ENCODE data around the gene PPIE. TPM values are rescaled to one million over a fixed set of nuclear protein-coding genes. Genes with fewer than 3 reads are reported as not detected.

The PPIE gene
- total RNA-seq, 1 experiment from 2014 or later = 36.3 TPM

DNA sequence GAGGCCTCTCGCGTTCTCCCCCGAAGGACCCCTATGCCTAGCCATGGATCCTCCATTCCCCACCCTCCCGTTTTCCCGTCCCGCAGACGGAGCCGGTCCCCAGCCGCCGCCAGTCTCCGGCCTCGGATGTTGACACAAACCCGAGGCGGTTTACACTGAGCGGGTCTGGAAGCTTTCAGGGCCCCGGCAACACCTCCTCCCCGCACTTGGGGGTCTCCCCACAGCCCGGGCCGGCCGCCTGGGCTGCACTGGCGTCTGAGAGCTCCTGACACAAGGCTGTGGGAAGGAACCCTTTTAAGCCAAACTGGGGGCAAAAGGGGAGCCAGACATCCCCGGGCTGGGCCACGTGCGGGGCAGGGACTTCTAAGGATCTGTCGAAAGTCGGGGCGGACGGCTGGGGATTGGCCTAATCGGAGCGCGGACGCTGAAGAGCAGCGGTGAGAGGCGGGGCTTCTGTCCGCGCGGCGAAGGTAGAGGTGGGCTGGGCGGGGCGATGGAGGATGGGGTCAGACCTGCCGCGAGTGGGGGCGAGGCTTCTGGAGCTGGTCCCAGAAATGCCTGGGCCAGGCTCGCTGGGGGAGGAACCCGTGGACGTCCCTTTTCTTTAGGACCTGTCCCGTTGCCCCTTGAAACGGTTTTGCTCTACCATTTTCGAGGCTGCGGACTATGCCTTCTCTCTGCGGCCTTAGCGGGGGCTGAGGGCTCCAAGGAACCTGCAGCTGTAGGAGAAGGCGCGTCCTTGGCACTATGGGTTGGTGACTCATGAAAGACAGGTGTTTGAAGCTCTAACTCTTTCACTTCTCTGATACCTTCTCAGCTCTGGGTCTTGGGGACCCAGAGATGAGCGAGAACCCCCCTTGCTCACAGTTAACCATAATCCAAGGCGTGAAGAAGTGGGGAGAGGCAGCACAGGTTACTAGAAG, 46.3 kb upstream of the PPIE start:
- Histone ChIP-seq H3K79me1 (ENCODE audit: insufficient read depth, low read depth, low read length, poor library complexity, severe bottlenecking) (no peaks in the 10 kb centered on the region), H2AFZ (ENCODE audit: low read length) (no peak overlapping the region), H2BK5ac (ENCODE audit: insufficient read length, low read length) (no peak overlapping the region), H4K8ac (replicated peaks; ENCODE audit: insufficient read length, low read depth, low read length) (no peak overlapping the region), H4K91ac (ENCODE audit: insufficient read length, low read depth, low read length) (no peak overlapping the region), H4K20me1 (ENCODE audit: control insufficient read depth, insufficient read depth, insufficient read length) (no peaks in the 10 kb centered on the region), H3K4me2 (ENCODE audit: insufficient read depth, insufficient read length, low read length) (peak overlapping the region; percentile 23), H3T11ph (ENCODE audit: low read length) (no peak overlapping the region), H2BK20ac (ENCODE audit: low read depth, low read length, poor library complexity, severe bottlenecking) (no peak overlapping the region), H3K23ac (ENCODE audit: insufficient read length, low read depth, low read length) (no peak overlapping the region), H3K9ac (ENCODE audit: extremely low read depth, insufficient read length, low read length) (no peak overlapping the region), H3K56ac (ENCODE audit: insufficient read length, low read depth, low read length) (no peak overlapping the region), H3K27me3 (ENCODE audit: insufficient read depth, low read length) (peaks cover 84% of the 10 kb centered on the region), H3K27ac (ENCODE audit: insufficient read length, low read depth, low read length) (no peak overlapping the region), H4K5ac (ENCODE audit: insufficient read length, low read depth, low read length) (no peak overlapping the region), H3K79me2 (ENCODE audit: insufficient read depth, low read length) (no peaks in the 10 kb centered on the region), H3K9me3 (ENCODE audit: control insufficient read depth, low read depth, low read length) (no peaks in the 10 kb centered on the region), H2BK15ac (ENCODE audit: low read depth, low read length) (no peak overlapping the region), H3K23me2 (ENCODE audit: insufficient read length, low read depth, low read length, poor library complexity, severe bottlenecking) (peaks cover 12% of the 10 kb centered on the region), H2BK12ac (ENCODE audit: insufficient read length, low read depth, low read length) (no peak overlapping the region), H3K4ac (ENCODE audit: low read depth, low read length) (no peak overlapping the region), H2AK5ac (ENCODE audit: insufficient read length, low read length) (no peak overlapping the region), H3K18ac (ENCODE audit: insufficient read length, low read depth, low read length) (no peak overlapping the region), H2BK120ac (ENCODE audit: low read depth, low read length, poor library complexity, severe bottlenecking) (no peak overlapping the region), H3K14ac (ENCODE audit: insufficient read depth, low read length) (no peak overlapping the region), H3K4me1 (ENCODE audit: insufficient read depth, low read length) (no peaks in the 10 kb centered on the region)
- H3K4me1 Mint-ChIP-seq = peaks cover 6 to 15% of the 10 kb centered on the region in 2 experiments
- WGBS (ENCODE audit: extremely low coverage, insufficient read length, low lambda C conversion rate) = no CpG with 5 or more reads among the region's 56 CpGs
- no peaks in the 10 kb centered on the region for H3K9me3 Mint-ChIP-seq
- peak; percentile 77 for DNase-seq
- H3K27ac Mint-ChIP-seq = no peak overlapping the region
- peaks cover 100% of the 10 kb centered on the region for H3K27me3 Mint-ChIP-seq (ENCODE audit: low read depth)
- TF ChIP-seq, protein P1, sequence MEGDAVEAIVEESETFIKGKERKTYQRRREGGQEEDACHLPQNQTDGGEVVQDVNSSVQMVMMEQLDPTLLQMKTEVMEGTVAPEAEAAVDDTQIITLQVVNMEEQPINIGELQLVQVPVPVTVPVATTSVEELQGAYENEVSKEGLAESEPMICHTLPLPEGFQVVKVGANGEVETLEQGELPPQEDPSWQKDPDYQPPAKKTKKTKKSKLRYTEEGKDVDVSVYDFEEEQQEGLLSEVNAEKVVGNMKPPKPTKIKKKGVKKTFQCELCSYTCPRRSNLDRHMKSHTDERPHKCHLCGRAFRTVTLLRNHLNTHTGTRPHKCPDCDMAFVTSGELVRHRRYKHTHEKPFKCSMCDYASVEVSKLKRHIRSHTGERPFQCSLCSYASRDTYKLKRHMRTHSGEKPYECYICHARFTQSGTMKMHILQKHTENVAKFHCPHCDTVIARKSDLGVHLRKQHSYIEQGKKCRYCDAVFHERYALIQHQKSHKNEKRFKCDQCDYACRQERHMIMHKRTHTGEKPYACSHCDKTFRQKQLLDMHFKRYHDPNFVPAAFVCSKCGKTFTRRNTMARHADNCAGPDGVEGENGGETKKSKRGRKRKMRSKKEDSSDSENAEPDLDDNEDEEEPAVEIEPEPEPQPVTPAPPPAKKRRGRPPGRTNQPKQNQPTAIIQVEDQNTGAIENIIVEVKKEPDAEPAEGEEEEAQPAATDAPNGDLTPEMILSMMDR (conservative IDR thresholded peaks at IDR 0.05) = no peak
- H3K36me3 Mint-ChIP-seq (ENCODE audit: insufficient read depth in 1 of 3, low read depth in 3 of 3) = no peaks in the 10 kb centered on the region
- peak overlapping the region in 1 of 2 experiments; percentile 70; a peak in 4 of 5 replicates for H3K4me3 Mint-ChIP-seq
